Activated CD4-positive, alpha-beta T cell treated with anti-CD3 and anti-CD28 coated beads for 1 hour (primary cell): ENCODE results near the gene TMEM190.

ENCODE experiments used
- DNase-seq: peaks from one replicate; pipeline ENCODE4 v3.0.0-alpha.2; 2020

The TMEM190 gene

DNA sequence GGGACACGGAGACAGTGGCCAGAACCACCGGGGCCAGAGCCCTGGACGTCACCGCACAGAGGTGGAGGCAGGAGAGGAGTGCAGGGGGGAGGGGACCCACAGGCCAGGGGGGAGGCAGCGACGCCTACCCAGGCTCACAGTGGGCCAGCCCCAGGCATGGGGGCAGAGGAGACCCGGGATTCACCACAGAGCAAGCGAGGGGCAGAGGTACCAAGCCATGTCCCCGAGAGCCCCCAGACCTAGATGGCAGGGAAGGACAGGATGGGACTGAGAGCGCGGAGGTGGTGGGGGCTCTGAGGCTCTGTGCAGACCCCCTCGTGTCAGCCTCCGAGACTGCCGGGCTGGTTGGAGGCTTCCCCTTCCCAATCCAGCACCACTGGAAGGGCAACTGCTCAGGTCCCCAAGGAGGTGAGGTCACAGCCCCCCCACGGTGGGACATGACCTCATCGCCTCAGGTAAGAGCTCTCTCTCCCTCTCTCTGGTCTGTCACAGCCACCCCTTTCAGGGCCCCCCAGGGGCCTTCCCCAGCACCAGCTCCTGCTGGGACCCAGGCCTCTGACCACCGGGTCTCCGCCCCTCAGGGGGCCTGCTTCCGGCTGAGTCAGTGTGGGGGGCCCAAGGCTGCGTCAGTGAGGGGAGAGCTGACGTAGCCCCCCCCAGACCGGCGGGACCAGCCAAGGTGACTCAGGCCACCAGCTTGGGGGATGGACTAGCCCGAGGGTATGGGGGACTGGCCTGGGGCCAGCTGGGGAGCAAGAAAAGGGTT is 4.1 kb upstream of the TMEM190 start:
- no peak for DNase-seq

DNA sequence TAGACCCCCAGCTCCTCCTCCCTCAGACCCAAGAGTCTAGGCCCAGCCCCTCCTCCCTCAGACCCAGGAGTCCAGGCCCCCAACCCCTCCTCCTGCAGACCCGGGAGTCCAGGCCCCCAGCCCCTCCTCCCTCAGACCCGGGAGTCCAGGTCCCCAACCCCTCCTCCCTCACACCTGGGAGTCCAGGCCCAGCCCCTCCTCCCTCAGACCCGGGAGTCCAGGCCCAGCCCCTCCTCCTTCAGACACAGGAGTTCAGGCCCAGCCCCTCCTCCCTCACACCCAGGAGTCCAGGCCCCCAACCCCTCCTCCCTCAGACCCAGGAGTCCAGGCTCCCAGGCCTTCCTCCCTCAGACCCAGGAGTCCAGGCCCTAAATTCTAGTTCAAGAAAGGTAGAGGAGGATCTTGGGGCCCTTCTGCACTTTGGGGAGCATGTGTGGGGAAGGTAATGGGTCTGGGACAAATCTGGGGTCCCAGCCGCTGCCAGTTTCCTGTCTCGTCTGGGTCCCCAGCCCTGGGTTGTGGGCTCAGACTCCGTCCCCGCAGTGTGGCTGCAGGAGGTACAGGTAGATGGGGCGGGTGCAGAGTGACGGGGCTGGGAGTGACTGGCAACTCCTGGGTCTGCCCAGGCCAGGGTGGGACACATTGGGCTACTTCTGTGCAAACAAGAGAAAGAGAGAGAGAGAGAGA is 3.2 kb upstream of the TMEM190 start:
- no peak for DNase-seq

DNA sequence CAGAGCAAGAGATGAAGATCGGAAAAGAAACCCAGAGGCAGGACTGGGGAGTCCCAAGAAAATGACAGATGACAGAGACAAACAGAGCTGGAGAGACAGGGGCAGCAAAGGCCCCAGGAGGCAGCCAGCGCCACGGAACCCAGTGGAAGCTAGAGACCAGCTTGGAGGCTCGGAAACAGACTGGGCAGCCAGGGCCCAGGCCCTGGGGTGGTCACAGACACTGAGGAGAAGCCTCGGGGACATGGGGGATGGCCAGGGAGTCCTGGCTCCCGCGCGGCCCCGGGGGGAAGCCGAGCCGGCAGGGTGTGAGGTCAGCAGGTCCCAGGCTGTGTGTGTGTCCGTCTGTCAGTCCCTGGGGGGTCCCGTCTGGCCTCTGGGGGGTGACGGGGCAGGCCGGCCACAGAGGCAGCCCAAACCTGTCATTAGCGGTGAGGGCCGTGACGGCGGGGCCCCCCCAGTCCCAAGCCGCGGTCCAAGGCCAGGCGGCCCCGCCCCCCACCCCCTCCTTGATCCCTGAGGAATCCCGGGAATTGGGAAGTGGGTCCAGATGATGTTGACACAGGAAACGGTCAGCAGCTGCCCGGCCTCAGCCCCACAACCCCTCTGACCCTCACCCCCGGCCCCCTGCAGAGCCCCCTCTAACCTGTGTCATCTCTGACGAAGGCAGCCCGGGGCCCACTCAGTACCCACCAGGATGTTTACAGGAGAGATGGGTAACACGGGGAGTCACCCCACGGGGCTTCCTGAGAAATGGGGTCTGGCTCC is 2.5 kb upstream of the TMEM190 start:
- no peak for DNase-seq

DNA sequence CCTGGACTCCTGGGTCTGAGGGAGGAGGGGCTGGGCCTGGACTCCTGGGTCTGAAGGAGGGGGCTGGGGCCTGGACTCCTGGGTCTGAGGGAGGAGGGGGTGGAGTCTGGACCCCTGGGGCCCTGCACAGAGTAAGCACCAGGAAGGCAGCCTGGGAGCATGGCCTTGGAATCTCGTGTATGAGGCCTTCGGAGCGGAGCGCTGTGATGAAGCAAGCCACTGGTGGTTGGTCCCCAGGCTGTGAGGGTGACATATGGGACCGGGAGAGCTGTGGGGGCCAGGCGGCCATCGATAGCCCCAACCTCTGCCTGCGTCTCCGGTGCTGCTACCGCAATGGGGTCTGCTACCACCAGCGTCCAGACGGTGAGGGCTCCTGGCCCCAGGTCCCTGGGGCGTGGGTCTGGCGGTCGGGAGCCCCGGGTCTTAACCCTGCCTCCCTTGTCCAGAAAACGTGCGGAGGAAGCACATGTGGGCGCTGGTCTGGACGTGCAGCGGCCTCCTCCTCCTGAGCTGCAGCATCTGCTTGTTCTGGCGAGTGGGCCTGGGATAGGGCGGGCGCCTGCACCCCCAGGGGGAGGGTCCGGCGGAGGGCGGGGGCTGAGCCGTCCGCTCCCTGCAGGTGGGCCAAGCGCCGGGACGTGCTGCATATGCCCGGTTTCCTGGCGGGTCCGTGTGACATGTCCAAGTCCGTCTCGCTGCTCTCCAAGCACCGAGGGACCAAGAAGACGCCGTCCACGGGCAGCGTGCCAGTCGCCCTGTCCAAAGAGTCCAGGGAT is 918 bp downstream of the TMEM190 start:
- no peak for DNase-seq

DNA sequence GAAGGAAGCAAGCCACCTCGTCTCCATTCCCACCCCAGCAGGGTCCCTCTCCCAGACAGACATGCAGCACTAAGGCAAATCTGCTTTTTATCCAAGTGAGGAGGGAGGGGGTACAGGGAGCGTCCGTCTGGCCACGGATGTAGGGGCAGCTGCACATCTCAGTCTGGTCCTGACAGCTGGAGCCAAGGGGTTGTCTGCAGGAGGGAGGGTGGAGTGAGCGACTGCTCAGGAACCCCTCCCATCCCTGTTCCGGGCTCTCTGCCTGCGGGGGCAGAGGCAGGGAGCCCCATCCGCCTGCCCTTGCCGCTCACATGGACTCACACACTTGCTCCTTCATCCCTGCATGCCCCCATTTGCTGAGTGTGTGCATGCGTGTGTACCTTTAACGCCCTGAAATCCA is 2.5 kb downstream of the TMEM190 start:
- DNase-seq = no peak

DNA sequence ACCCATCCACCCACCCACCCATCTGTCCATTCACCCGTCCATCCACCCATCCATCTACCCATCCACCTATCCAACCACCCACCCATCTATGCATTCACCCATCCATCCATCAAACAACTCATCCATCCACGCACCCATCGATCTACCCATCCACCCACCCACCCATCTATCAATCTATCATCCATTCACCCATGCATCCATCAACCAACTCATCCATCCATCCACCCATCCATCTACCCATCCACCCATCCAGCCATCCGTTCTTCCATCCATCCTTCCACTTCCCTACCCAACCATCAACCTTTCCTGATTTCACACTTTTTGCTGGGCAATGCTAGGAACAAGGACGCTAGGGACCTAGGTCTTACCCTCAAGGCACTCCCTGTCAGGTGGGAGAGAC is 5.4 kb downstream of the TMEM190 start:
- DNase-seq = no peak

DNA sequence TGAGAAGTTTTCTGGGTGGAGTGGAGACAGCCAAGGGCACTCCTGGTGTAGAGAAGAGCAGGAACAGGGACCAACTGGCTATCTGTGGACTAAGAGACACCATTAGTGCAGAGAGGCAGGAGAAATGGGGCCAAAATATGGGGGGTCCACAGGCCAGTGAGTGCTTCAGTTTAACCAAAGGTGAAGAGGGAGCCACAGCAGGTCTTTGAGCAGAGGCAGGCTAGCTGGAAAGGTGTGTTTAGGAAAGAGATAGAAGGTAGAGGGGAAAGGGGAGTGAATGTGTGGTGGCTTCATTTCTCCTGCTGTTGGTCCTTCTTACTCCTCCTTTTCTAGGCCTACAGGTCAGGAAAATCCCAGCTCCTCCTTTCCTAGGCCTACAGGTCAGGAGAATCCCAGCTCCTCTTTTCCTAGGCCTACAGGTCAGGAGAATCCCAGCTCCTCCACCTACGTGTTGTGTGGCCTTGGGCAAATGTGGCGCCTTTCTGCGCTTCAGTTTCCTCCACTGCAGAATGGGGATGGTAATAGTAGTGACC is 6.0 kb downstream of the TMEM190 start:
- no peak for DNase-seq

DNA sequence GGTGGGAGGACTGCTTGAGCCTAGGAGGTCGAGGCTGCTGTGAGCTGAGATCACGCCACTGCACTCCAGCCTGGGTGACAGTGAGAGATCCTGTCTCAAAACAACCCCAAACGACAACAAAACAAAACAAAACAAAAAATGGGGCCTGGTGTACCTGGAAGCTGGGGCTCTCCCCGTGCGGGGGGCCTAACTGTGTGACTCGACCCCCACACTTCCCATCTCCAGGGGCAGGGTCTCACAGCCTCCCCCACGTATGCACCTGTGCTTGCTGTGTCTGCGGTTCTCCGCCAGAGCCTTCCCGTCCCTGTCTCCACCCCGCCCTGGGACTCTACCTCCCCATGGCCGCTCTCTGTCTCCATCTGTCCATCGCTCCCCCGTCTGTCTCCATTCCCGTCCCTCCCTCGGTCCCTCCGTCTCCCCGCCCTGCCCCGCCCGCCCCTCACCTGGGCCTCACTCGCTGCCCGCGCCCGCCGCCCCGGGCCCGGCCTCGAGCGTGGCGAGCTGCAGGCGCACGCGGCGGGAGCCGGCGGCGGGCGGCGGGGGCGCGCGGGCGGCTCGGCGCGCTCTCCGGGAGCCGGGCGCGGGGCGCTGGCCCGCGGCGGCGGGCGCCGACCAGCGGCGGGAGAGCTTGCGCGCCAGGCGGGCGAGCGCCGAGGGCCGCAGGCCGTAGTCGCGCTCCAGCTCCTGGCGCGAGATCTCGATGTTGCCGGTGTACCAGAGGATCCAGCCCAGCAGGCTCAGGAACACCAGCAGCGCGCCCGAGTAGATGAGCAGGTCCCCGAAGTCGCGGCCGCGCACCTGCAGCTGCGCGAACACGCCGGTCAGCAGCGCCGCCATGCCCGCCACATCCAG is 6.9 kb downstream of the TMEM190 start:
- peak; percentile 24 for DNase-seq

DNA sequence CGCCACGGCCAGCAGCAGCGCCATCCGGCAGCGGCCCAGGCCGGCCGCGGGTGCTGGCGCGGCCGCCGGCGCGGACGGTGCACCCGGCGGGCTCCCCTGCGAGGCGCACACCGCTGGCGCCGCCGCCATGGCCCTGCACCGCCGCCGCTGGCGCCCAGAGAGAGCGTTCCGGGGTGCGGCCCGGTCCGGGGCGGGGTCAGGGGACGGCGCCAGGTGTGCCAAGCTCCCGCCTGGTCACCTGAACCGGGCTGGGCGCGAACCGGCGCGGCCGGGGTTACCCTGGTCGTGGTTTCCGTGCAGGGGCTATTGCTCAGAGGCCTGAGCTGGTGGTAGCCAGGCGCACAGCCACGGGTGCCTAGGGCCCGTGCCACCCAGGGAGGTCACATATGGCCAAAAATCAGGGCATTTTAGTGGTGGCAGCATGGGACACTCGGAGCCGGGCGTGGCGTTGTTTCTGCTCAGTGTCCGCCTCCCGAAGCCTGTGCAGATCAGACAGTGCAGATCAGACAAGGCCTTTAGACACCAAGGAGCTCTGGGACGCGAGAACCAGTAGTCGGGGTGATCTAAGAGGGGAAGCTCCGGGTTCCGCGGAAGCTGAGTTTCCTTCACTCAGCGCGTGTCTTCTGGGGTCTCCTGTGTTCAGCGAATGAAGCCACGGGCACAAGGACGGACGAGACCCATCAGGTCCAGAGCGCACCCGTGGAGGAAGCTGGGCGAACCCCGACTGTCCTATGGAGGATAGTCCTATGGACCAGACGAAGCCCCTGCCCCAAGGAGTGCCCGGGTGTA is 7.7 kb downstream of the TMEM190 start, which contains the start of gene TMEM238:
Gene TMEM238, minus strand, starts transcription at position 162 of the 789 bp plus-strand sequence. Its CDS starts 33 bp downstream, at position 129.
- DNase-seq = no peak

DNA sequence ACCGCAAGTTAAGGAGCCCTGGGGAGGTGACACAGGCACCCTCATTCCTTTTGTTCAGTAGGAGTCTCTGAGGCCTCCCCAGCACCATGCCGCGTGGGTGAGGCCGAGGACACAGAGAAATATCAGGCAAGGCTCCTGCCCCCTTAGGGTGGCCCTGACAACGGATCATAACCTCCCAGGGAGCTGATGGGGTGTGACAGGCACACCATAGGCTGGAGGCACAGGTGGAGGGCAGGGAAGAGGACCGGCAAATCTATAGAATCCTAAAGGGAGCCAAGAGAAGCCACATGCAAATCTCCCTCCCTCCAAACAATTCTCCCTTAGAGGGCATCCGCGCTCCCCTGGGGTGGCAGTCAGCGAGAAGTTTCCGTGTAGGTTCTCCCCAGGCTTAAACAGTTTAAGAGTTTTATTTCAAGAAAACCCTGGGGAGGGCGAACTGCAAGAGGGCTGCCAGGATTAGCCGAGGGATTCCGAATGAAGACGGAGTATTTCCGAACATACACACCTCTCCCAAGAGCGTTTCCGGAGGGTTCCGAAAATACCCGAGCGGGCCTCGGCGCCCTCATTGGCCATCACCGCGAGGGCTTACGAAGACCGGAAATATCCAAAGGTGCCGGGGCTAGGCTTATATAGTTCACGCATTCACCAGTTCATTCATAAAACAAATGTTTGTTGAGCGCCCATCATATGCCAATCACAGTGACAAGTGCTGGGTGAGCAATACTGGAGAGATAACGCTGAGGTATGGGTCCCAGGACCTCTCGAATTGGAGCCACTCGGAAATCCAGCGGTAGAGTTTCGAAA is 8.5 kb downstream of the TMEM190 start:
- DNase-seq = peak; percentile 87

DNA sequence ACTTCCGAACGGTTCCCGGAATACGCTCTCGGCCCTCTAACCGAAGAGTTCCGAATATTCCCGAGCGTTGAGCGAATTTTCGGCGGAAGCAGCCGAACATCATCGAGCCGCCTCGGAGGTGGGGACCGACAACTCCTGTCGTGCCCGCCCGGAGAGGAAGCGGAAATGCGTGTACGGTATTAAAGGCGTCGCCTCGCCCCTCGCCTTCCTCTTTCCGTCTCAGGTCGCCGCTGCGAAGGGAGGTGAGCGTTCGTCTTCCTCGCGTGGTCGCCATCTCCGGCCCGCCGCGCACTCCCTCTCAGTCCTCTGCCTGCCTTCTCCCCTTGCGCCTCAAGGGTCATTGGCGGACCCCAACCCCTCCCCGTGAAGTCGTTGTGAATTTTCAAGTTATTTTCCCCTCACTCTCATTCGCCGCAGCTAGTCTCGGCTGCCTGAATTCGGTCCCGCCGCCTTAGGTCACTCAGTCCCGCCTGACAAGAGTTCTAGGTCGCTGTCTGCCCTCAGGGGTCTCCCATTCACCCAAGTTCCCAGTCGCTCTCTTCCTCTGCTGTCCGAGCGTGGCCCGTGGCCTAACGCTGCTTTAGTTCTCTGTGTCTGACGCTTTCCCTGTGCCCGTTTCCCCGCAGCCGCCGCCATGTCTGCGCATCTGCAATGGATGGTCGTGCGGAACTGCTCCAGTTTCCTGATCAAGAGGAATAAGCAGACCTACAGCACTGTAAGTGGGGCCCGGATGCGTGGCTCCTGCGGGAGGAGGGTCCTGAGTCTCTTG is 9.3 kb downstream of the TMEM190 start, which contains the start of gene RPL28:
Gene RPL28, plus strand, starts transcription at position 209 of the 769 bp plus-strand sequence. Its CDS starts 426 bp downstream, at position 635.
- peak; percentile 98 for DNase-seq

DNA sequence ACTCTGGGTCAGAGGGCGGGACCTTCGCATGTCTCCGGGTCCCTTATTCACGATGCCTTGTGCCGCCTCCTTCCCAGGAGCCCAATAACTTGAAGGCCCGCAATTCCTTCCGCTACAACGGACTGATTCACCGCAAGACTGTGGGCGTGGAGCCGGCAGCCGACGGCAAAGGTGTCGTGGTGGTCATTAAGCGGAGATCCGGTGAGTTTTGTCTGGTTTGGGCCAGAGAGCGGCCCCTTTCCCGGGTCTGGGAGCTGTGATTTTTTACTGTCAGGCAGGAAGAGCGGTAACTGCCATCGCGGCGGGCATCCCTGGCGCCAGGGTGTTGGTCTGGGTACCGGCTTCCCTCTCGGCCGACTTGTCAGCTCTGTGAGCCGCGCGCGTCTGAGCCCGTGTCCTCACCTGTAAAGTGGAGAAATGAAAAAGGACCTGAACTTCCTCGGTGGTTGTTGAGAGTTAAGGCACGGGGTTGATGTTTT is 9.9 kb downstream of the TMEM190 start:
- no peak for DNase-seq

DNA sequence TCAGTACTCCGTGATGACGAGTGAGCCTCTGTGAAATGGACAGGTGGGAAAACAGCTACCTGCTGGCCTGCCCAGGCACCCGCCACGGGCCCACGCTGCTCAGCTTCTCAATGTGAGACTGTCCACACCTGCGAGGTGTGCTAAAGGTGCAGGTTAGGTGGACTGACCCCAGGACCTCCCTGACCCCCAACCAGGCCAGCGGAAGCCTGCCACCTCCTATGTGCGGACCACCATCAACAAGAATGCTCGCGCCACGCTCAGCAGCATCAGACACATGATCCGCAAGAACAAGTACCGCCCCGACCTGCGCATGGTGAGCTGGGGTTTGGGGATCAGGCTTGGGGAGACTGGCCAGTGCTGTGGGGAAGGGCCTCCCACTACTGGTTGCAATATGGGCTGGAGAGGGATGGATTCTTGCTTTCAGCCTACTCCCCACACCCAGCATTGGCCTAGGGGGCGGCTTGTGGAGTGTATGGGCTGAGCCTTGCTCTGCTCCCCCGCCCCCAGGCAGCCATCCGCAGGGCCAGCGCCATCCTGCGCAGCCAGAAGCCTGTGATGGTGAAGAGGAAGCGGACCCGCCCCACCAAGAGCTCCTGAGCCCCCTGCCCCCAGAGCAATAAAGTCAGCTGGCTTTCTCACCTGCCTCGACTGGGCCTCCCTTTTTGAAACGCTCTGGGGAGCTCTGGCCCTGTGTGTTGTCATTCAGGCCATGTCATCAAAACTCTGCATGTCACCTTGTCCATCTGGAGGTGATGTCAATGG is 11.3 kb downstream of the TMEM190 start:
- no peak for DNase-seq

DNA sequence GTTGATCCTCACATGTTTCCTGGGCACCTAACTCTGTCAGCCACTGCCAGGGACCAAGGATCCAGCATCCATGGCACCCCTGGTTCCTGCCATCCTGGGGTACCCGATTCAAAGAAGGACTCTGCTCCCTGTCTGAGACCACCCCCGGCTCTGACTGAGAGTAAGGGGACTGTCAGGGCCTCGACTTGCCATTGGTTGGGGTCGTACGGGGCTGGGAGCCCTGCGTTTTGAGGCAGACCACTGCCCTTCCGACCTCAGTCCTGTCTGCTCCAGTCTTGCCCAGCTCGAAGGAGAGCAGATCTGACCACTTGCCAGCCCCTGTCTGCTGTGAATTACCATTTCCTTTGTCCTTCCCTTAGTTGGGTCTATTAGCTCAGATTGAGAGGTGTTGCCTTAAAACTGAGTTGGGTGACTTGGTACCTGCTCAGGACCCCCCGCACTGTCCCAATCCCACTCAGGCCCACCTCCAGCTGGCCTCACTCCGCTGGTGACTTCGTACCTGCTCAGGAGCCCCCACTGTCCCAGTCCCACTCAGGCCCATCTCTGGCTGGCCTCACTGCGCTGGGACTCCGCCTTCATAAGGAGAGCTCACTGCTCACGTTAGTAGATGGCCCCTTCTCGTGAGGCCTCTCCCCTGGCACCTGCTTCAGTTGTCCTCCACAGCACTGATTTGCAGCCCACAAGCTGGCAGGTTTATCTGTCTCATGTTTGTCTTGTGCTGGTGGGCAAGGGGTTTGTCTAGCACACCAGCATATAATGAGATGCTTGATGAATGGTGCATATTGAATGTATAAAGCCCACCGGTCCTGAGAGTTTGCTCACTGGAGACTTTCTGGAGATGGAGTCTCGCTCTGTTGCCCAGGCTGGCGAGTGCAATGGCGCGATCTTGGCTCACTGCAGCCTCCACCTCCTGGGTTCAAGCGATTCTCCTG is 13.0 kb downstream of the TMEM190 start:
- DNase-seq = no peak

DNA sequence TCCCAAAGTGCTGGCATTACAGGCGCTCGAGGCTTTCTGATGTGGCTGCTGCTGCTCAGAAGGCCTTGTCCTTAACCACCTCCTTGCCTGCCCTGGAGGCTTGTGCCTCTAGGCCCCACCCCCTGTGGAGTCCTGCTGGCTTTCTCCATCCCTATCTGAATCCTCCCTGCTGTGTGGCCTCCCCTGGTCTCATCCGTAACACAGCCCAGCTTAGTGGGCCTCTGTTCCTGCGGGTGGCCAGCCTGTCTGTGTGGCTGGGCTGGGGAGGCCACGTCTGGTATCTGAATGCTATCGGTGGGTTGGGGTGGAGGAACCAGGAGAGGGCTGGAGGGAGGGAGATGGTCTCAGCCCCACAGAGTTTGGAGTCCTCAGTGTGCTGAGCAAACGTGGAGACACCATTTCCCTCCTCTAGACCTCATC is 13.8 kb downstream of the TMEM190 start:
- DNase-seq = no peak

DNA sequence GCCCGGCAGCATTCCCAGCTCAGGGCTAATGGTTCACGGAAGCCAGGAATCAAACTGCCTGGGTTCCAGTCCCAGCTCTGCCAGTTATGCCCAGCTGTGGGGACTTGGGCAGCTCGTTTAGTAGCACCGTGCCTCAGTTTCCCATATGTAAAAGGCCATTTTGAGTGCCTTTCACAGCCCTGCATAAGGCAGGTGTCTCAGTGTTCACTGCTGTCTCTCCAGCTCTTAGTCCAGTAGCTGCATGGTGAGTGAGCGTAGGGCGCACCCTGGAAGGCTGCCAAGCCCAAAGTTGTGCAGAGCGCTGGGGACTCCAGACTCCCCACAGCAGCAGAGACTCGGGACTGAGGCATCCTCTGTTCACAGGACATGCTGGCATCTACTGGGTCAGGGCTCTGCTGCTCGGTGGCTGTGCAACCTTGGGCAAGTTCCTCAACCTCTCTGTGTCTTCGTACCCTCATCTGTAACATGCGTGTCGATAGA is 14.6 kb downstream of the TMEM190 start:
- no peak for DNase-seq
